Measurements from ENCODE around the gene CDK4.

The CDK4 gene

GRCh38 chr12:57713209-57713608 lies 38.9 kb downstream of the CDK4 start:
- DNase-seq (ENCODE audit: low read depth in 2 of 2), result no peak
- no peak overlapping the region for H3K4me3 ChIP-seq (replicated peaks in 1 of 2; ENCODE audit: low read depth in 2 of 2, low read length in 2 of 2)
- TF ChIP-seq CTCF (IDR thresholded peaks at IDR 0.05; ENCODE audit: low read depth, low read length), result no peak

- no peak for TF ChIP-seq CTCF (IDR thresholded peaks at IDR 0.05; ENCODE audit: low read depth, low read length)
- DNase-seq (ENCODE audit: low read depth in 2 of 2), result no peak
- no peak overlapping the region for H3K4me3 ChIP-seq (replicated peaks in 1 of 2; ENCODE audit: low read depth in 2 of 2, low read length in 2 of 2)
Observed at GRCh38 chr12:57712701-57713100, 39.4 kb downstream of the CDK4 start.

- H3K4me3 ChIP-seq (replicated peaks in 1 of 2; ENCODE audit: low read depth in 2 of 2, low read length in 2 of 2), result no peak overlapping the region
- no peak for TF ChIP-seq CTCF (IDR thresholded peaks at IDR 0.05; ENCODE audit: low read depth, low read length)
- DNase-seq (ENCODE audit: low read depth in 2 of 2), result no peak
Observed at GRCh38 chr12:57708296-57708695, 43.8 kb downstream of the CDK4 start.

GRCh38 chr12:57707250-57707649 lies 44.9 kb downstream of the CDK4 start:
- no peak for DNase-seq (ENCODE audit: low read depth in 2 of 2)
- TF ChIP-seq CTCF (IDR thresholded peaks at IDR 0.05; ENCODE audit: low read depth, low read length), result no peak
- no peak overlapping the region for H3K4me3 ChIP-seq (replicated peaks in 1 of 2; ENCODE audit: low read depth in 2 of 2, low read length in 2 of 2)

- no peak overlapping the region for H3K4me3 ChIP-seq (replicated peaks in 1 of 2; ENCODE audit: low read depth in 2 of 2, low read length in 2 of 2)
- TF ChIP-seq CTCF (IDR thresholded peaks at IDR 0.05; ENCODE audit: low read depth, low read length), result no peak
- no peak for DNase-seq (ENCODE audit: low read depth in 2 of 2)
Observed at GRCh38 chr12:57700317-57700716, 51.8 kb downstream of the CDK4 start.

- no peak for DNase-seq (ENCODE audit: low read depth in 2 of 2)
- no peak for TF ChIP-seq CTCF (IDR thresholded peaks at IDR 0.05; ENCODE audit: low read depth, low read length)
- H3K4me3 ChIP-seq (replicated peaks in 1 of 2; ENCODE audit: low read depth in 2 of 2, low read length in 2 of 2), result no peak overlapping the region
Observed at GRCh38 chr12:57698414-57698813, 53.7 kb downstream of the CDK4 start.
